WI38 (cell line): Measurements from ENCODE around the gene PFKFB4.

Experiments used
- H3K4me3 ChIP-seq: 2 replicates; pipeline ENCODE4 v1.5.1; 2011; ENCODE audit warnings: low read depth, mild to moderate bottlenecking, control low read depth, low read length
- TF ChIP-seq, protein P1 (sequence below): IDR thresholded peaks from 2 replicates; pipeline ENCODE4 v1.5.1; 2012; ENCODE audit warnings: low read depth, mild to moderate bottlenecking, control low read depth, low read length

The PFKFB4 gene

GRCh38 chr3:48548729-48549705 is 7.6 kb downstream of the PFKFB4 start:
- TF ChIP-seq, protein P1, sequence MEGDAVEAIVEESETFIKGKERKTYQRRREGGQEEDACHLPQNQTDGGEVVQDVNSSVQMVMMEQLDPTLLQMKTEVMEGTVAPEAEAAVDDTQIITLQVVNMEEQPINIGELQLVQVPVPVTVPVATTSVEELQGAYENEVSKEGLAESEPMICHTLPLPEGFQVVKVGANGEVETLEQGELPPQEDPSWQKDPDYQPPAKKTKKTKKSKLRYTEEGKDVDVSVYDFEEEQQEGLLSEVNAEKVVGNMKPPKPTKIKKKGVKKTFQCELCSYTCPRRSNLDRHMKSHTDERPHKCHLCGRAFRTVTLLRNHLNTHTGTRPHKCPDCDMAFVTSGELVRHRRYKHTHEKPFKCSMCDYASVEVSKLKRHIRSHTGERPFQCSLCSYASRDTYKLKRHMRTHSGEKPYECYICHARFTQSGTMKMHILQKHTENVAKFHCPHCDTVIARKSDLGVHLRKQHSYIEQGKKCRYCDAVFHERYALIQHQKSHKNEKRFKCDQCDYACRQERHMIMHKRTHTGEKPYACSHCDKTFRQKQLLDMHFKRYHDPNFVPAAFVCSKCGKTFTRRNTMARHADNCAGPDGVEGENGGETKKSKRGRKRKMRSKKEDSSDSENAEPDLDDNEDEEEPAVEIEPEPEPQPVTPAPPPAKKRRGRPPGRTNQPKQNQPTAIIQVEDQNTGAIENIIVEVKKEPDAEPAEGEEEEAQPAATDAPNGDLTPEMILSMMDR, result peak; percentile 96
- H3K4me3 ChIP-seq, result no peak overlapping the region

- H3K4me3 ChIP-seq, result no peak overlapping the region
- TF ChIP-seq, protein P1, result no peak
Observed at GRCh38 chr3:48548126-48548525, 8.5 kb downstream of the PFKFB4 start.

- no peak overlapping the region for H3K4me3 ChIP-seq
- TF ChIP-seq, protein P1, result no peak
Observed at GRCh38 chr3:48546203-48546829, 10.3 kb downstream of the PFKFB4 start.

- no peak overlapping the region for H3K4me3 ChIP-seq
- TF ChIP-seq, protein P1, result no peak
Observed at GRCh38 chr3:48544141-48544540, 12.5 kb downstream of the PFKFB4 start.

DNA sequence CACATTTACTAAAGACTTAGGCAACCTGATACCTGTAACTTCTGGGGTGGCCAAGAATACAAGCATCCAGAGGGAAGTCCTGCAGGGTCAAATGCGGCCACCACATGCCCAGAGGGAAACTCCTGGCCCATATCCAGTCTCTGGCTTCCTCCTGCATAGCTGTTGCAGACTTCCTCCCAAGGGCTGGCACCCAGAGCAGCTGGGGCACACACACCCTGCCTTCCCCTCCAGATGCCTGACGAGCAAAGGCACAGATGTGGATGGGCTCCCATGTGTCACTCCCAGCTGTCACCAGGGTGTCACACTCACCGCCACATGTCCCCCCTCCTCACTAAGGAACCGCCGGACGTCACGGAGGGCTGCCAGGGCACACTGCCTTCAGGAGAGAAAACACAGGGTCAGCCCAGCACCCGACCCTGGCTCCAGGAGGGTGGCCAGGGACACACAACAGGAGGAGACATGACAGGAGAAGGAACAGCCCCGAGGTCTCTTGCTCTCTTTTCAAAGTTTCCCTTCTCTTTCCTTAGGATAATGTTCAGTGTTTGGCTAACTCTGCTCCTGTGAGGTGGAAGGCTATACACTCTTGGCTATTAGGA is 13.2 kb downstream of the PFKFB4 start:
- no peak overlapping the region for H3K4me3 ChIP-seq
- TF ChIP-seq, protein P1, result no peak

DNA sequence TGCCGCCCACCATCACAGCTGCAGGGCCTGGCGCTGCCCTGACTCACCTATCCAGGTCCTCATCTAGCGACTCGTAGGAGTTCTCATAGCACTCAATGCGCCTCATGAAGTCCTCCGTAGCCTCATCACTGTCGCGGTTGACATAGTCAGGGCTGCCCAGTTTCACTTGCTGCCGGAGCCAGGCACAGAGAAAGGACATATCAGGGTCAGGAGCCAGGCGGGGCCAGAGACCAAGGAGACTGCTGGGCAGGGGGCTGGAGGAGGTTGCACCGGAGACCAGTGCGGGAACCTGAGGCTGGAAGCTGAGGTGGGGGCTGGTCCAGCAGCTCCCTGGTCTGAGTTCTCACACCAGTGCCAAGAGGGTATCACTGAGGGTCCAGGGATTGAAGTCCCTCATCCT is 18.2 kb downstream of the PFKFB4 start:
- H3K4me3 ChIP-seq, result no peak overlapping the region
- TF ChIP-seq, protein P1, result no peak
